ENCODE data around the gene SLIT1. TPM values are rescaled to one million over a fixed set of nuclear protein-coding genes. Genes with fewer than 3 reads are reported as not detected.
"Not testable (repeated sequence)": the region's sequence is repeated elsewhere in the genome, so short reads cannot be mapped to it uniquely, and the experiment has no call there.

Gene SLIT1
- total RNA-seq, 2 experiments from 2014 or later: 0.59 to 1.5 TPM

DNA sequence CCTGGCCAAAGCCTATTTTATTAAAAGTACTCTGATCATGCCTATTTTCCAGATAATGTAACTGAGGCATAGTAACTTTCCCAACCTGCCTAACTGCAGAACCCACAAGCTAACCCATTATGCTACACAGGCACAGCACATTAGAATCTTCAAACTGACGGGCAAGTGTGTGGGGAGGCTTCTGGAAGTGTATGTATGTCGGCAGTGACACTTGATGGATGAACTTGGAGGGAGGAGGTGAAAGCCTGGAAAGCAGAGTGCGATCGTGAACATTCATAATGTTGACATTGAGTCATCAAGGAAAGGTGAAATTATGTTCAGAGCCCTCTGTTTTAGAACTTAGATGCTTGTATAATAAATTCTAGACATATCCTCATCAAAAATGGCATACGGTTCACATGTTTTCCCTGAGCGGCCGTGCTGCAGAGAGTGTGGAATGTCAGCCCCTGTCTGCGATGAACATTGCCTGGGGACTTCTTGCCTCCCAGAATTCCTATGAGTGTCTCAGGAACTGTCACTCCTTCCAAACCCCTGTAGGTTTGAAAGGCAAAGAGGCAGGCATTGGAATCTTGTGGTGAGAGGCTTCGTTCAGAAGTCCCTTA lies 102.4 kb downstream of the SLIT1 start:
- no peak for ATAC-seq
- CTCF ChIA-PET: interaction anchor here (1.5 to 5.1 kb wide), 4 partner anchors 10 to 129 kb away, joined by 7 to 48 read pairs (median 12); no protein-coding TSS in a partner anchor
- no peaks in the 10 kb centered on the region for H3K9me3 Mint-ChIP-seq (ENCODE audit: low read depth)
- H3K4me1 Mint-ChIP-seq: no peaks in the 10 kb centered on the region
- DNase-seq: no peak
- H3K36me3 Mint-ChIP-seq: no peaks in the 10 kb centered on the region
- H3K4me3 Mint-ChIP-seq: no peak overlapping the region
- H3K27ac Mint-ChIP-seq: no peak overlapping the region
- H3K27me3 Mint-ChIP-seq: peaks cover 40% of the 10 kb centered on the region

DNA sequence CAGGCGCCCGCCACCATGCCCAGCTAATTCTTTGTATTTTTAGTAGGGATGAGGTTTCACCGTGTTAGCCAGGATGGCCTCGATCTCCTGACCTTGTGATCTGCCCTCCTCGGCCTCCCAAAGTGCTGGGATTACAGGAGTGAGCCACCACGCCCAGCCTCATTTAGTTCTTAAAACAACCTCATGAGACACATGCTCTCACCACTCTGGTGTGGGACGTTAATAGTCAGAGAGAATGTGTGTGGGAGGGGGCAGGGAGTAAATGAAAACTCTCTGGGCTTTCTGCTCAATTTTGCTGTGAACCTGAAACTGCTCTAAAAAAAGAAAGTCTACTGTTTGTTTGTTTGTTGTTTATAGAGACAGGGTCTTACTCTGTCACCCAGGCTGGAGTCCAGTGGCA lies 103.2 kb downstream of the SLIT1 start:
- not testable (repeated sequence) for H3K4me3 Mint-ChIP-seq; H3K9me3 Mint-ChIP-seq (ENCODE audit: low read depth); DNase-seq; H3K4me1 Mint-ChIP-seq; H3K27ac Mint-ChIP-seq; ATAC-seq; H3K36me3 Mint-ChIP-seq
- CTCF ChIA-PET: interaction anchor here (1.1 to 5.1 kb wide), 8 partner anchors 10 to 130 kb away, joined by 4 to 48 read pairs (median 6); no protein-coding TSS in a partner anchor
- peaks cover 42% of the 10 kb centered on the region for H3K27me3 Mint-ChIP-seq

DNA sequence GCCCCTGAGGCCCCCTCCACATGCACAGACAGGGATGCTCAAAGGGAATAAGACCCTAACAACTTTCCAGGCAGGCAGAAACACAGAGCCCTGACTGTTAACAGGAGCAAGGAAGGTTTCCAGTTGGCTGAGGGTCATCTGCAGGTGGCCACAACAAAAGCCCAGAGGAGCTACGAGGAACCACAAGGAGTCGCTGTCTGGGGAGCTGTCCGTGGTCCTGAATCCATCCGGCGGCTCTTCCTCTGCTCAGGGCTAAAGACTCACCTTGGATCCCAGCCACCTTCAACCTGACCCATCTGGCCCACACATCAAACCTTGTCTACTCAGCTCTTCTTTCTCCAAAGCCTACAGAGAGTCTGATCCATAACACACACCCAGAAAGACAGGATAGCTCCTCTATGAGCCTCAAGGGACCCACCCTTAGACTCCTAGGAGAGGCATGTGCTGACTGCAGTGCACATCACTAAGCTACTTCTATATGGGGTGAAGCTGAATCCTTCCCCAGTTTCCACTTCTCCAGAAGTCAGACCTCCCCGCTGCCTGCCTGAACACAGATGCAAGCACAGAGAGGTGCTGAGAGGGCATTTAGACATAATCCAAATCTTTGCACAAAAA lies 104.0 kb downstream of the SLIT1 start:
- Mint-ChIP-seq H3K36me3 (no peaks in the 10 kb centered on the region), H3K9me3 (ENCODE audit: low read depth) (no peaks in the 10 kb centered on the region), H3K4me1 (no peaks in the 10 kb centered on the region), H3K27me3 (peaks cover 37% of the 10 kb centered on the region), H3K4me3 (no peak overlapping the region), H3K27ac (no peak overlapping the region)
- CTCF ChIA-PET: interaction anchor here (0.6 to 5.1 kb wide), 24 partner anchors 9 to 411 kb away, joined by 3 to 48 read pairs (median 4); no protein-coding TSS in a partner anchor
- peak; percentile 70 for DNase-seq
- peak; percentile 78 for ATAC-seq

DNA sequence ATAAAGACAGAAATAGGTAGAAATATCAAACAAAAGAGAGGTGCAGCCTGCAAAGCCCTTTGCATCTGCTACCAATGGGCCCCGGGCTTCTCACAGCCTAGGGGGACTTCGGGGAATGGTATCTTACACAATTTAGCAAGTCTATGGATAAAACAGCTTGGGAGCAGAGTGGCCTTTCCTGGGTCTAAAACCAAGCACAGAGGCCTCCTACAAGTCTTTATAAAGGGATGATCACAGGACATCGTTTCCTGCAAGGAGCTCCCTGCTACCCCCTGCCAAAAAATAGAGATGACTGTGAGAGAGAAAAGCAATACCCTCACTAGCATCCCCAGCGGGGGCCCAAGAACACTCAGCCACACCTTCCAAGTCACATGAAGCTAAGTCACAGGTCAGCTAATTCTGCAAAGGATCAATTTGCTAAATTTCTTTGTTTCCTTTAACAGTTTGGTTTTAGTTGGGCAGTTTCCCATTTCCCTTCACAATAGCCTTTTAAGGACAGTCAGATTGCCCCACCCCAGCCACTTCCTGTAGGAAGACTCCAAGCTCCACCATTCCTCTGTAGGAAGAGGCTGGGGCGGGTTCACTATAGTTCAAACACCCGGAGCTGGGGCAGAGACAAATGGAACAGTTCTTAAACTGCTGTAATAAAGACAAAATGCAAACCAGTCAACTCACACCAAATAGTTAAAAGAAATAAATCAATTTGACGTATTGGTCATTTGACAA lies 105.5 kb downstream of the SLIT1 start:
- DNase-seq: no peak
- no peak for ATAC-seq
- CTCF ChIA-PET: interaction anchor here (1.0 to 5.1 kb wide), 6 partner anchors 8 to 153 kb away, joined by 4 to 48 read pairs (median 12); no protein-coding TSS in a partner anchor
- H3K27me3 Mint-ChIP-seq: peaks cover 38% of the 10 kb centered on the region
- H3K36me3 Mint-ChIP-seq: no peaks in the 10 kb centered on the region
- H3K27ac Mint-ChIP-seq: no peak overlapping the region
- H3K9me3 Mint-ChIP-seq (ENCODE audit: low read depth): no peaks in the 10 kb centered on the region
- no peak overlapping the region for H3K4me3 Mint-ChIP-seq
- no peaks in the 10 kb centered on the region for H3K4me1 Mint-ChIP-seq

DNA sequence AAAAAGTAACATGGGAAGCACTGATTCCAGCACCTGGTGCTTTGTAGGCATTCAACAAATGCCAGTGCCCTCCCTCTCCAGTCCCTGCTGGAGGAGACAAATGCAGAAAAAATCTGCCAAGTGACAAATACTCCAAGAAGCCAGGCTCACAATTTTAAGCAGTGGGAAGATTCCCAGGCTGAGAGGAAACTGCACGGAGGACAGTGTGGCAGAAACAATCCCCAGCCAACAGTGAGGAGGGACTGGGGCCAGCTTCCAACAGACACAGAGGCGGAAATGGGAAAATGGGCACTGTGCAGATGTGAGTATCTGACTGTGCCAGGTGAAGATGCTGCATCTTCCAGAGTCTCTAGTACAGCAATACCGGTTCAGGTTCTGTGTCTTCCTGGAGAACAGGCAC lies 106.3 kb downstream of the SLIT1 start:
- DNase-seq: no peak
- ATAC-seq: no peak
- no peak overlapping the region for H3K27ac Mint-ChIP-seq
- no peaks in the 10 kb centered on the region for H3K36me3 Mint-ChIP-seq
- no peak overlapping the region for H3K4me3 Mint-ChIP-seq
- H3K9me3 Mint-ChIP-seq (ENCODE audit: low read depth): no peaks in the 10 kb centered on the region
- H3K4me1 Mint-ChIP-seq: no peaks in the 10 kb centered on the region
- H3K27me3 Mint-ChIP-seq: peaks cover 38% of the 10 kb centered on the region
- CTCF ChIA-PET: interaction anchor here (1.5 to 4.4 kb wide), 2 partner anchors 119 to 131 kb away, joined by 4 to 23 read pairs; no protein-coding TSS in a partner anchor

DNA sequence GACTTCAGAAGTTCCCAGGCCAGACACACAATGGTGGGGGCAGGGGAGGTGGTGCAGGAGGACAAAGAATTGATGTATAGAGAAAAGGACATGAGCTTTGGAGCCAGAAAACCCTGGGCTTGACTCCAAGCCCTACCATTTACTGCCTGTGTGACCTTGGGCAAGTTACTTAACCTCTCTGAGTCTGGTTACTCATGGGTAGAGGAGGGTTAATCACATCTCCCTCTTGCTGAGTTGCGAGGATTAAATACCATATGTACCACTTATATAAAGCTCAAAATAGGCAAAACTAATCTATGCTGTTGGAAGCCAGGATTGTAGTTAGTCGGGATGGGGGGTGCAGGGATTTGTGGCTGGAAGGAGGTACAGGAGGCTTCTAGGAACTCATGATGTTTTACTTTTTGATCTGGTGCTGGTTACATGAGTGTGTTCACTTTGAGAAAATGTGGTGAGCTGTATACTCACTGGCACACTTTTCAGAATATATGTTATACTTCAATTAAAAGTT lies 106.8 kb downstream of the SLIT1 start:
- CTCF ChIA-PET: interaction anchor here (1.5 to 4.4 kb wide), 2 partner anchors 119 to 132 kb away, joined by 4 to 23 read pairs; no protein-coding TSS in a partner anchor
- H3K4me1 Mint-ChIP-seq: no peaks in the 10 kb centered on the region
- no peaks in the 10 kb centered on the region for H3K36me3 Mint-ChIP-seq
- no peak for DNase-seq
- H3K27ac Mint-ChIP-seq: no peak overlapping the region
- ATAC-seq: no peak
- no peak overlapping the region for H3K4me3 Mint-ChIP-seq
- peaks cover 38% of the 10 kb centered on the region for H3K27me3 Mint-ChIP-seq
- H3K9me3 Mint-ChIP-seq (ENCODE audit: low read depth): no peaks in the 10 kb centered on the region

DNA sequence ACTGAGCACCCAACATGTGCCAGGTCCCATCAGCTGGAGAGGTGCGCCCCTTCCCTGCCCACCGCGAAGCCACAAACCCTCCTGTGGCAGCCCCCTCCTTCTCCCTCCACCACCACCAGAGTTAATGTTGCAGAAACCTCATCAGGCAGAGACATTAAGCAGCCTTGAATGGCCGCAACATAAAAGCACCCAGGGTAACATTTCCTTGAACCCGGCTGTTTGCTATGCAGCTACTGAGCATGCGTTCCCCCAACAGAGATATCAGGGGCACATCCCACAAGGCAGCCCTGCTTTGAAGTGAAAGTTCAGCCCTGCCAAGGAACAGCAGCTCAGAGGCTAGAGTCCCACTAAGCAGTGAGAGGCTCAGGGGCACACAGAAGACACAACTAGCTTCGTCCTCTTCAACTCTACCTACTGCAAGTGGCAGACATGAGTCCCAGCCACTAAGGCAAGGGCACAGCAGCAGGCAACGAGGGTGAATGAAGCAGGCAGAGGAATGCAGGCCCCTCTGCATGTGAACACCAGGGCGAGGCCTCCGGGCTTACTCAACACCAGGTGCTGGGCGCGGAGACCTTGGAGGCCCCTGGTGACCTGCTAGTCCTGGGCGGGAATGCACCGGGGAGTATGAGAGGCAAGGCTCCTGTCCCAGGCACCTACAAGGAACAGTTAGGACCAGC lies 107.4 kb downstream of the SLIT1 start:
- no peak for DNase-seq
- H3K36me3 Mint-ChIP-seq: no peaks in the 10 kb centered on the region
- no peaks in the 10 kb centered on the region for H3K9me3 Mint-ChIP-seq (ENCODE audit: low read depth)
- H3K27me3 Mint-ChIP-seq: peaks cover 40% of the 10 kb centered on the region
- CTCF ChIA-PET: interaction anchor here (1.5 to 4.4 kb wide), 3 partner anchors 120 to 132 kb away, joined by 4 to 23 read pairs (median 4); no protein-coding TSS in a partner anchor
- H3K4me1 Mint-ChIP-seq: no peaks in the 10 kb centered on the region
- no peak overlapping the region for H3K4me3 Mint-ChIP-seq
- no peak for ATAC-seq
- no peak overlapping the region for H3K27ac Mint-ChIP-seq

DNA sequence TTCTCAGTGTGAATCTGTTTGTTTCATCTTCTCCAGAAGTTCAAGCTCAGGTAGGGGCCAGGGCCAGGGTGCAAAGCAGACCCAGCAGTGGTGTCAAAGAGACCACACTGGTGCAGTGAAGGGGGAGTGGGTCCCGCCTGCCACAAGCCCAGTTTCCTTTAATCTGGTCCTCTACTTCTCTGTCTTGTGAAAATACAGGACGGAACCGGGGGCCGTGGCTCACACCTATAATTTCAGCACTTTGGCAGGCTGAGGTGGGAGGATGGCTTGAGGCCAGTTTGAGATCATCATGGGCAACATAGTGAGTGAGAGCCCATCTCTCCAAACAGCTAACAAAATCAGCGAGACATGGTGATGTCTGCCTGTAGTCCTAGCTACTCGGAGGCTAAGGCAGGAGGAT lies 109.0 kb downstream of the SLIT1 start:
- H3K4me3 Mint-ChIP-seq: no peak overlapping the region

DNA sequence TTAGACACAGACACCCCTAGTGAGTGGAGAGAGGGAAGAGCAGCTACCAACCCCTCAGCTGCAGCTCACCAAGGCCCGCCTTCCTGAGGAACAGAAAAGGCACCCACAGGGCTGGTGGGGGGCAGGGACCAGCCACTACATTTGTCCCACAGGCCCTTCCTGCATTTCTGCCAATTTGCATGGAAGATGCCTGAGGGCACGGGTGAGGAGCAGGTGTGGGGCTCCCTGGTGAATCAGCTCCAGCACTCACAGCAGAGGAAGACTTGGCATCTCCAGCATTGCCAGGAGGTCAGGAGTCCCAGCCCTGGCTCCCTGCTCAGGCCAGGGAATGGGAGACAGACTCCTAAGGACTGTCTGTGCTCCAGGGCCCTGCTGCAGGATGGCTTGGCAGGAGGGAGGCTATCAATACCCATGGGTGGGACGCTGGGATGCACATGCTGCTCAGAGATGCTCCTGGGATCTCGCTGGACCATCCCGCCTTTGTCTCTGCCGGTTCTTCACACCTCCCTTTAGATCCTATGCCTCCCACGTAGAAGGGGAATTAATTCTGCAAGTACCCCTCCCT lies 109.7 kb downstream of the SLIT1 start:
- peaks cover 37% of the 10 kb centered on the region for H3K27me3 Mint-ChIP-seq
- H3K9me3 Mint-ChIP-seq (ENCODE audit: low read depth): no peaks in the 10 kb centered on the region
- no peaks in the 10 kb centered on the region for H3K4me1 Mint-ChIP-seq
- DNase-seq: no peak
- CTCF ChIA-PET: interaction anchor here (1.2 to 4.4 kb wide), 4 partner anchors 115 to 134 kb away, joined by 3 to 23 read pairs (median 5); no protein-coding TSS in a partner anchor
- H3K4me3 Mint-ChIP-seq: no peak overlapping the region
- no peak overlapping the region for H3K27ac Mint-ChIP-seq
- no peak for ATAC-seq
- no peaks in the 10 kb centered on the region for H3K36me3 Mint-ChIP-seq

More for the DNA sequence above, 109.0 kb downstream of the SLIT1 start:
- ATAC-seq: no peak
- DNase-seq: no peak
- Mint-ChIP-seq H3K36me3 (no peaks in the 10 kb centered on the region), H3K9me3 (ENCODE audit: low read depth) (no peaks in the 10 kb centered on the region), H3K27ac (no peak overlapping the region), H3K27me3 (peaks cover 40% of the 10 kb centered on the region), H3K4me1 (no peaks in the 10 kb centered on the region)
- CTCF ChIA-PET: interaction anchor here (0.9 to 4.4 kb wide), 5 partner anchors 39 to 134 kb away, joined by 3 to 23 read pairs (median 4); no protein-coding TSS in a partner anchor

DNA sequence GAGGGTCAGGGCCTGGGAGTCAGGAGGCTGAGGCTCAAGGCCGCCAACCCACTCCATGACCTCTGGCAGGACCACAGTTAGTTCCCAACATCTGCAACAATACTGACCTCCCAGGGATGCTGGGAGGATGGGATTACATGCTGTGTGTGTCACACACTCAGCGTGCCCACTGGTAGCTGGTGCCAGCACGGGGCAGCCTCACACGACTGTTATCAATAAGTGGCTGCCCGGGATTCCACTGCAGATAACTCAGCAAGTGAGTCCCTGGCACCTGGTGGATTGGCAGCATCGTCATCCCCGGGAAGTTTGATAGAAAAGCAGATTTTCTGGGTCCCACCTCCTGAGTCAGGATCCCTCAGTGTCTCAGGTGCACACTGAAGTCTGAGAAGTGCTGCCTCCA lies 110.3 kb downstream of the SLIT1 start:
- CTCF ChIA-PET: interaction anchor here (1.0 to 4.5 kb wide), 3 partner anchors 20 to 135 kb away, joined by 3 to 33 read pairs (median 23); no protein-coding TSS in a partner anchor
- H3K27ac Mint-ChIP-seq: no peak overlapping the region
- peaks cover 31% of the 10 kb centered on the region for H3K27me3 Mint-ChIP-seq
- H3K36me3 Mint-ChIP-seq: no peaks in the 10 kb centered on the region
- no peak for DNase-seq
- ATAC-seq: no peak
- H3K9me3 Mint-ChIP-seq (ENCODE audit: low read depth): no peaks in the 10 kb centered on the region
- H3K4me1 Mint-ChIP-seq: peaks cover under 1% of the 10 kb centered on the region
- H3K4me3 Mint-ChIP-seq: no peak overlapping the region

DNA sequence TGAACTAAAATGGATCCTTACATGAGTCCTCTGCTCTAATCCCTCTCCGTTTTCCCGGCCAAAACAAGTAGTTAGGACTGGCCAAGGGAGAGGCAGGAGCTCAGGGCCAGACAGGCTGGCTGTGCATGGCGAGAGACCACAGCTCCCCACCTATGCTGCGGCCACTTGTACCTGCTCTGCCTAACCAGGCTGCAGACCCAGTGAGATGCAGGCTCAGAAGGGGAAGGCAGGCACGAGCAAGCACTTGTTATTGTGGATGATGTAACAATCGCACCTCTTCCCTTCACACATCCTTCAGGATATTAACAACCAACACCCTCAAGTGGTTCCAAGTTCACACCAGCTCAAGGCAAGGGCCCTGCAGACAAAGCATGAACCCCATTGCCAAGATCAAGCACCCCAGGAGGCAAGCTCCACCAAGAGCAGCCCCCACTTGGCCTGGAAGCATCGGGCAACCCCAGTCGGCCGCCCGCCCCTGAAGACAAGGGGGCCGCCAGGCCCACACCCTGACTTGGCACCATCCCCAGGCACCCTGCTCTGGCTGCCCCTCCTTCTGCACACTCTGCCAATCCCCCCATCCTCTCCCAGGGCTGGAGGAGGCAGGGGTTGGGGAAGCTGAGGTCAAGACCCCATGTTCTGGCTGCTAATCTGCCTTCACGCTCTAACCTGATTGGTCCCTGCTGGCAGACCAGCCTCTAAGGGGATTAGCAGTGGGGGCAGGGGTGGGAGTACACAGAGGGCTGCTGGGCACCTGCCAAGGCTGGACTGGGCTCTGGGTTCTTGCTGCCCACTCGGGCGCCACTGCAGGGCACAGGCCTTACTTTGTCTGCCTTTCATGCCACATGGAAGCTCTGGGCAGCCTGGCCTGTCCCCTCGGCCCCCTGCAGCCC lies 111.3 kb downstream of the SLIT1 start:
- H3K9me3 Mint-ChIP-seq (ENCODE audit: low read depth): no peaks in the 10 kb centered on the region

More for the DNA sequence above, 111.3 kb downstream of the SLIT1 start:
- no peak for DNase-seq
- CTCF ChIA-PET: interaction anchor here (0.7 to 6.5 kb wide), 9 partner anchors 15 to 159 kb away, joined by 3 to 158 read pairs (median 8); no protein-coding TSS in a partner anchor
- H3K36me3 Mint-ChIP-seq: peaks cover 2% of the 10 kb centered on the region
- peaks cover 23% of the 10 kb centered on the region for H3K27me3 Mint-ChIP-seq
- no peak overlapping the region for H3K4me3 Mint-ChIP-seq
- no peak overlapping the region for H3K27ac Mint-ChIP-seq
- peaks cover 8% of the 10 kb centered on the region for H3K4me1 Mint-ChIP-seq
- no peak for ATAC-seq

Measured in activated CD8-positive, alpha-beta memory T cell treated with anti-CD3 and anti-CD28 coated beads, Interleukin-2, amount 10 ng/mL, durations not matched to agents 7 days and 5 days (primary cell).